H1 (cell line): ENCODE data around the gene NUP42. TPM values are rescaled to one million over a fixed set of nuclear protein-coding genes. Genes with fewer than 3 reads are reported as not detected.

Experiments used
- CTCF ChIA-PET: fragments of 300-600 bp; sonication (Branson Sonifier 250); formaldehyde crosslinking; loops from one replicate; lab custom pipeline; 2021; ENCODE audit not compliant: partially characterized antibody; lab: Charles Lee
- POLR2A ChIA-PET: fragments of 300-600 bp; sonication (Branson Sonifier 250); formaldehyde crosslinking; loops from one replicate; lab custom pipeline; 2021; ENCODE audit warnings: inconsistent platforms; ENCODE audit not compliant: partially characterized antibody; lab: Charles Lee
- DNase-seq, 2 experiments: peaks; one replicate each; pipeline versions ENCODE4 v3.0.0 to v3.0.0-alpha.2; 2010 to 2022; ENCODE audit warnings: low spot score in 2 of 2, low read depth in 1 of 2, mixed read lengths in 1 of 2
- FAIRE-seq: peaks from 2 replicates; lab custom pipeline; 2011; peaks lifted over from hg19 to GRCh38; lab: Jason Lieb, UNC
- H2AFZ ChIP-seq: 2 replicates; pipeline ENCODE4 v1.8.1; 2012; ENCODE audit warnings: low read length, inconsistent platforms
- H2AK5ac ChIP-seq: 2 replicates; pipeline ENCODE4 v1.6.1; 2013; ENCODE audit warnings: low read depth, low read length
- H2BK120ac ChIP-seq: replicated peaks from 2 replicates; pipeline ENCODE3; 2013; ENCODE audit warnings: low read depth, low read length, inconsistent platforms
- H2BK12ac ChIP-seq: 2 replicates; pipeline ENCODE4 v1.6.1; 2013; ENCODE audit warnings: low read depth, low read length
- H2BK15ac ChIP-seq: 2 replicates; pipeline ENCODE4 v1.6.1; 2013; ENCODE audit warnings: low read length
- H2BK20ac ChIP-seq: 2 replicates; pipeline ENCODE4 v1.6.1; 2013; ENCODE audit warnings: low read length
- H2BK5ac ChIP-seq: 2 replicates; pipeline ENCODE4 v1.6.1; 2013; ENCODE audit warnings: low read depth, low read length
- H3K14ac ChIP-seq: 2 replicates; pipeline ENCODE4 v1.6.1; 2013; ENCODE audit warnings: inconsistent platforms; ENCODE audit not compliant: insufficient read length
- H3K18ac ChIP-seq: 2 replicates; pipeline ENCODE4 v1.6.1; 2013; ENCODE audit warnings: low read length; ENCODE audit errors: extremely low read depth
- H3K23ac ChIP-seq: 2 replicates; pipeline ENCODE4 v1.6.1; 2013; ENCODE audit warnings: inconsistent platforms; ENCODE audit not compliant: insufficient read length
- H3K23me2 ChIP-seq: 2 replicates; pipeline ENCODE4 v1.6.1; 2013; ENCODE audit warnings: low read depth, low read length
- H3K27ac ChIP-seq: 2 replicates; pipeline ENCODE4 v1.6.1; 2011; ENCODE audit warnings: low read depth, low read length, inconsistent platforms
- H3K27me3 ChIP-seq, 4 experiments: replicated peaks in 1 of 4; 1 replicate in 1 of 4; 2 replicates in 3 of 4; pipeline versions ENCODE4 v1.6.1 to v1.8.1; 2011 to 2013; ENCODE audit warnings: low read length in 3 of 4, mild to moderate bottlenecking in 3 of 4, inconsistent platforms in 2 of 4, mixed read lengths in 2 of 4, moderate library complexity in 1 of 4; ENCODE audit not compliant: control insufficient read depth in 3 of 4, insufficient read depth in 3 of 4; ENCODE audit errors: extremely low read depth in 1 of 4
- H3K36me3 ChIP-seq, 4 experiments: 2 replicates each; pipeline versions ENCODE4 v1.6.1 to v1.8.1; 2011 to 2013; ENCODE audit warnings: mild to moderate bottlenecking in 4 of 4, low read length in 3 of 4, moderate library complexity in 2 of 4, control low read depth in 1 of 4, inconsistent platforms in 1 of 4; ENCODE audit not compliant: insufficient read depth in 4 of 4, control insufficient read depth in 2 of 4
- H3K4ac ChIP-seq: replicated peaks from 2 replicates; pipeline ENCODE3; 2013; ENCODE audit warnings: low read length, low read depth, mixed read lengths, inconsistent platforms; ENCODE audit not compliant: insufficient read length
- H3K4me1 ChIP-seq, 4 experiments: replicated peaks in 1 of 4; 1 replicate in 1 of 4; 2 replicates in 3 of 4; pipeline versions ENCODE4 v1.6.1 to v1.8.1; 2011 to 2013; ENCODE audit warnings: low read length in 3 of 4, inconsistent platforms in 2 of 4, mixed read lengths in 1 of 4; ENCODE audit not compliant: insufficient read depth in 4 of 4, control insufficient read depth in 3 of 4
- H3K4me2 ChIP-seq, 2 experiments: 2 replicates each; pipeline versions ENCODE4 v1.6.1 to v1.8.1; 2011 to 2013; ENCODE audit warnings: low read depth in 2 of 2, low read length in 2 of 2, control low read depth in 1 of 2, inconsistent platforms in 1 of 2, mild to moderate bottlenecking in 1 of 2; ENCODE audit not compliant: insufficient read depth in 1 of 2
- H3K4me3 ChIP-seq, 4 experiments: fragments of 200-600, 300-600 bp in 1 of 4; sonication (generic), shearing (Covaris generic), sonication (Bioruptor Twin) in 1 of 4; 2 replicates each; pipeline versions ENCODE4 v1.5.1 to v1.8.1; 2011 to 2016; ENCODE audit warnings: low read length in 4 of 4, low read depth in 3 of 4, control low read depth in 2 of 4, inconsistent platforms in 2 of 4, mild to moderate bottlenecking in 2 of 4, mixed read lengths in 1 of 4, moderate library complexity in 1 of 4; ENCODE audit not compliant: insufficient read depth in 2 of 4; ENCODE audit errors: extremely low read depth in 1 of 4
- H3K56ac ChIP-seq: replicated peaks from 2 replicates; pipeline ENCODE3; 2013; ENCODE audit warnings: low read depth, mild to moderate bottlenecking, mixed read lengths, low read length, inconsistent platforms; ENCODE audit not compliant: insufficient read length
- H3K79me1 ChIP-seq: 2 replicates; pipeline ENCODE4 v1.6.1; 2013; ENCODE audit warnings: low read depth, low read length, control low read depth
- H3K79me2 ChIP-seq, 2 experiments: 2 replicates each; pipeline versions ENCODE4 v1.6.1 to v1.8.1; 2012 to 2013; ENCODE audit warnings: low read length in 2 of 2, mild to moderate bottlenecking in 2 of 2, inconsistent platforms in 1 of 2; ENCODE audit not compliant: insufficient read depth in 2 of 2, control insufficient read depth in 1 of 2
- H3K9ac ChIP-seq, 4 experiments: replicated peaks in 1 of 4; 1 replicate in 1 of 4; 2 replicates in 3 of 4; pipeline versions ENCODE4 v1.6.1 to v1.8.1; 2011 to 2013; ENCODE audit warnings: low read depth in 3 of 4, low read length in 3 of 4, control low read depth in 2 of 4, mild to moderate bottlenecking in 2 of 4, moderate library complexity in 2 of 4, inconsistent platforms in 1 of 4; ENCODE audit errors: extremely low read depth in 1 of 4
- H3K9me3 ChIP-seq, 2 experiments: 2 replicates each; pipeline versions ENCODE4 v1.6.1 to v1.8.1; 2012 to 2013; ENCODE audit warnings: mild to moderate bottlenecking in 2 of 2, moderate library complexity in 2 of 2, control low read depth in 1 of 2, inconsistent platforms in 1 of 2, low read depth in 1 of 2, low read length in 1 of 2, mixed read lengths in 1 of 2; ENCODE audit not compliant: insufficient read depth in 2 of 2
- H4K20me1 ChIP-seq, 2 experiments: replicated peaks in 1 of 2; 2 replicates each; pipeline versions ENCODE3 to v1.8.1; 2011 to 2013; ENCODE audit warnings: inconsistent platforms in 2 of 2, low read length in 2 of 2, mild to moderate bottlenecking in 1 of 2; ENCODE audit not compliant: insufficient read depth in 2 of 2, control insufficient read depth in 1 of 2
- H4K5ac ChIP-seq: 2 replicates; pipeline ENCODE4 v1.6.1; 2013; ENCODE audit warnings: low read length, low read depth, mixed read lengths, inconsistent platforms; ENCODE audit not compliant: insufficient read length
- H4K8ac ChIP-seq: 2 replicates; pipeline ENCODE4 v1.8.0; 2013; ENCODE audit warnings: mild to moderate bottlenecking, moderate library complexity, low read length, inconsistent platforms; ENCODE audit not compliant: insufficient read depth; ENCODE audit errors: extremely low read depth
- H4K91ac ChIP-seq: replicated peaks from 2 replicates; pipeline ENCODE3; 2013; ENCODE audit warnings: low read length, mixed read lengths, inconsistent platforms; ENCODE audit not compliant: insufficient read length
- BRCA1 ChIP-seq: IDR thresholded peaks from 2 replicates; pipeline ENCODE4 v1.6.1; 2012; ENCODE audit warnings: low read depth, low read length, improper control_type of control experiment
- WGBS, 2 experiments: shearing (Covaris generic) in 1 of 2; methylation state at CpG; one replicate each; pipeline versions ENCODE4 v1.1.6 to v1.1.7; 2013 to 2015; ENCODE audit warnings: low lambda C conversion rate in 2 of 2, mixed read lengths in 2 of 2, inconsistent platforms in 1 of 2, low coverage in 1 of 2, missing lambda C conversion rate in 1 of 2; ENCODE audit not compliant: insufficient replicate concordance in 2 of 2, insufficient coverage in 1 of 2, insufficient read length in 1 of 2; ENCODE audit errors: extremely low coverage in 1 of 2, missing lambda C conversion rate in 1 of 2; 5-methylcytosine and 5-hydroxymethylcytosine counted together
- polyA plus RNA-seq, 7 experiments: library from polyadenylated mRNA; depleted of rRNA in 3 of 7; stranded (reverse) in 5 of 7; unstranded in 2 of 7; fragments of >200 nt in 5 of 7; fragments of 200-250 nt in 2 of 7; gene quantifications; 1 replicate in 5 of 7; 2 replicates in 1 of 7; 4 replicates in 1 of 7; pipeline versions ENCODE4 v1.2.1 to v1.2.3, GENCODE V29; 2011 to 2013; ENCODE audit warnings: missing spikeins in 2 of 7, mixed read lengths in 2 of 7
- total RNA-seq: library from RNA; stranded (reverse); fragmentation: NEBNext Ultra II Directional; extraction: Animal tissue kit (Norgen Biotek cat#: 25700); gene quantifications from 2 replicates; pipeline ENCODE4 v1.2.1, GENCODE V29; 2021

The NUP42 gene
- total and polyA plus RNA-seq, 2 of the 8 experiments (the other 6 are each of a cell fraction or from before 2014, with no cell fraction given), result 31.8 to 41.2 TPM

- Histone ChIP-seq H2AFZ (no peak overlapping the region), H3K79me2 (no peaks in the 10 kb centered on the region), H3K27me3 (no peaks in the 10 kb centered on the region), H3K27ac (no peak overlapping the region), H3K4ac (no peak overlapping the region), H4K5ac (no peak overlapping the region), H2BK20ac (no peak overlapping the region), H4K8ac (no peak overlapping the region), H2BK15ac (no peak overlapping the region), H3K18ac (no peak overlapping the region), H4K91ac (no peak overlapping the region), H3K9ac (no peak overlapping the region), H3K36me3 (no peaks in the 10 kb centered on the region), H3K4me1 (peaks cover 0 to 3% (median 0%) of the 10 kb centered on the region in 4 experiments; a peak in 2 of 7 replicates), H4K20me1 (no peaks in the 10 kb centered on the region), H3K4me2 (no peak overlapping the region), H3K56ac (no peak overlapping the region), H3K79me1 (no peaks in the 10 kb centered on the region), H3K23me2 (no peaks in the 10 kb centered on the region), H2BK5ac (no peak overlapping the region), H2BK12ac (no peak overlapping the region), H2BK120ac (no peak overlapping the region), H2AK5ac (no peak overlapping the region), H3K9me3 (no peaks in the 10 kb centered on the region), H3K14ac (no peak overlapping the region), H3K4me3 (no peak overlapping the region), H3K23ac (no peak overlapping the region)
- no peak for TF ChIP-seq BRCA1
- FAIRE-seq (no peak), DNase-seq (no peak)
- CTCF ChIA-PET, result interaction anchor here (0.9 to 1.2 kb wide), 3 partner anchors 9 to 480 kb away, joined by 3 to 4 read pairs (median 3); no protein-coding TSS in a partner anchor
- WGBS, 2 experiments, result 81% methylated on average over 3 of the region's 3 CpGs; no CpG with 5 or more reads in 1 of the 2 experiments
- POLR2A ChIA-PET, result no interaction called here
These were observed 36.3 kb downstream of the NUP42 start for GRCh38 chr7:23218196-23218595.
